ENCODE measurements around the gene STARD5.
A peak's percentile ranks its signal among the peaks of the same experiment; 100 is the strongest.

The STARD5 gene

GRCh38 chr15:81293728-81294515 is 30.0 kb downstream of the STARD5 start:
- no peak for DNase-seq (ENCODE audit: low read depth in 2 of 2)

DNA sequence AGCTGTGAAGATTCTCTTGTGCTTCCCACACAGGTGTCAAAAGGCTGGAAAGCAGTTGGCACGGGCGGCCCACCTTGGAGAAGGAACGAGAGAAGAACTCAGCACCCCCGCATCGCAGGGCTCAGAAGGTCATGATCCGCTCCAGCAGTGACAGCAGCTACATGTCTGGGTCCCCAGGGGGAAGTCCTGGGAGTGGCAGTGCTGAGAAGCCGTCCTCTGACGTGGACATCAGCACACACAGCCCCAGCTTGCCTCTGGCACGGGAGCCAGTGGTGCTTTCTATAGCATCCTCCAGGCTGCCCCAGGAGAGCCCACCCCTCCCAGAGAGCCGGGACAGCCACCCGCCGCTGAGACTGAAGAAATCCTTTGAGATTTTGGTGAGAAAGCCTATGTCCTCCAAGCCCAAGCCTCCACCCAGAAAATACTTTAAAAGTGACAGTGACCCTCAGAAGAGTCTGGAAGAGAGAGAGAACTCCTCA is 31.4 kb downstream of the STARD5 start:
- no peak for DNase-seq (ENCODE audit: low read depth in 2 of 2)

DNA sequence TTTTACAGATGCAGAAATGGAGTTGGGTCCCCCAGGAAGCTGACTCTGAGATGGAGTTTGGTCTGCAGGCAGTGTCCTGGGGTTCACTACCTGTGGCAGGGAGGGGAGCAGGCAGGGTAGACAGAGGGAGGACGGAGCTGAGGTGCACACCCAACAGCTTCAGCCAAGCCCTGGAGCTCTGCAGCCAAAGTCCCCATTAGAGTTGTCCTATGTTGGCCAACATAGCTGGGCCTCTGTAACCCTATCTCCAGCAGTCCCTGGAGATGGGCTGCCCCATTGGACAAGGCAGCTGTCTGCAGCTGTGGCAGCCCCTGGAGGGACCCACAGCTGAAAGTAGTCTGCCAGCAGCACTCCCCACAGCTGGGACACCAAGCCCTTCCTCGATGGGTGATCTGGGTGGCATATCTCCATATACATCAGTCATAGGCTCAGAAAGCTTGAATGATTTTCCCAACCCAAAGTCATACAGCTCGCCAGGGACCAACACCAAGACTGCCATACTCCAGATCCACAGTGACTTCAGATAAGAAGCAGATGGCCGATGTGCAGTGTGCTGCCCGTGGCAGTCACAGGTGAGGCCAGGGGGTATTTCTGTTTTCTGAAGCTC is 31.9 kb downstream of the STARD5 start:
- DNase-seq (ENCODE audit: low read depth in 2 of 2) = no peak

- no peak for DNase-seq (ENCODE audit: low read depth in 2 of 2)
These were observed 34.0 kb downstream of the STARD5 start for GRCh38 chr15:81289910-81290309.

GRCh38 chr15:81288616-81289015 is 35.3 kb downstream of the STARD5 start:
- DNase-seq (ENCODE audit: low read depth in 2 of 2) = no peak

- no peak for DNase-seq (ENCODE audit: low read depth in 2 of 2)
These were observed 35.9 kb downstream of the STARD5 start for GRCh38 chr15:81288040-81288439.

- DNase-seq (ENCODE audit: low read depth in 2 of 2) = no peak
These were observed 37.3 kb downstream of the STARD5 start for GRCh38 chr15:81286621-81287121.

- no peak for DNase-seq (ENCODE audit: low read depth in 2 of 2)
These were observed 38.5 kb downstream of the STARD5 start for GRCh38 chr15:81285461-81285860.

- DNase-seq (ENCODE audit: low read depth in 2 of 2) = no peak
These were observed 39.5 kb downstream of the STARD5 start for GRCh38 chr15:81284256-81285031.

GRCh38 chr15:81282911-81283310 is 41.0 kb downstream of the STARD5 start:
- no peak for DNase-seq (ENCODE audit: low read depth in 2 of 2)

GRCh38 chr15:81282606-81282895 is 41.4 kb downstream of the STARD5 start:
- no peak for DNase-seq (ENCODE audit: low read depth in 2 of 2)

DNA sequence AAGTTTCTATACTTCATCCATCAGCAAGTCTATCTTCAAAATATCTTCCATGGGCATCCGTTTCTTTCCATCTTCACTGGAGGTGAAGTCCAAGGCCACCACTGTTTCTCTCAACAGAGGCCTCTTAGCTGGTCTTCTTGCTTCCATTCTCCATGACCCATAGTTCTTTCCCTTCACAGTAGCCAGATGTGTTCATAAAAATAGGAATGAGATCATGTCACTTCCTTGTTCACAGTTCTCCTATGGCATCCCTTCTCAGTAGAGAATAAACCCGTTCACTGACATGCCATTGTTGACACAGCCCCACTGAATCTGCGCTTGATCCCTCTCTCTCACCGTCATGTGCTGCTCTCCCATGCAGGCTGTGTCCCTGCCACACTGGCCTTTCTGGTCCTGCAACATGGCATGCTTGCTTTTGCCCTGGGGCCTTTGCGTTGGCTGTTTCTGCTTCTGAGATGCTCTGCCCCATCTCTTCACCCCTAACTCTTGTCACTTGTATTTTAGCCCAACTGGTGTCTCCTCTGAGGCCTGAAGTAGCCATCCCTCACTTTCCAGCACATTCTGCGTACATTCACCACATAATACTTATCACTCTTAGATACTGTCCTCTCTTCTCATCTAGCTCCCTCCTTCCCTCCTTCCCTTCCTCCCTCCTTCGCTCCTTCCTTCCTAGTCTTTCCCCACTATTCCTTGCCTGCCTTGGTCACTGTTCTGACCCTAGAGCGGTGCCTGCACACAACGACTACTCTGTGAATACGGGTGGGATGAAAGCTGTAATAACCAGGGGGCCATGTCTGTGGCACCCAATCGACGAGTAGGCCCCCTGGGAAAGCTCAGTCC is 42.0 kb downstream of the STARD5 start:
- DNase-seq (ENCODE audit: low read depth in 2 of 2) = no peak

DNA sequence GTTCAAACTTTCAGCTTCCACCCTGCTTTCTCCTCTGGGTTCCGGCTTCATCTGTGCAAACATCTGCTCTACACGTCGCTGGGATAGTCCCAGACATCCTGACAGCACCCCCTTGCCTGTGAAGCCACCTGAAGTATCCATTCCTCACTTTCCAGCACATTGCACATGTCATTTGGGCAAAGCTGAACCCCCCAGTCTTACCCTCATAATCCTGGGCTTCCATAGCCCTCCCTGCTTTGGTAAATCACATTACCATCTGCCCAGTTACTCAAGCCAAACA is 42.5 kb downstream of the STARD5 start:
- DNase-seq (ENCODE audit: low read depth in 2 of 2) = no peak

- DNase-seq (ENCODE audit: low read depth in 2 of 2) = no peak
These were observed 43.1 kb downstream of the STARD5 start for GRCh38 chr15:81280696-81281455.

DNA sequence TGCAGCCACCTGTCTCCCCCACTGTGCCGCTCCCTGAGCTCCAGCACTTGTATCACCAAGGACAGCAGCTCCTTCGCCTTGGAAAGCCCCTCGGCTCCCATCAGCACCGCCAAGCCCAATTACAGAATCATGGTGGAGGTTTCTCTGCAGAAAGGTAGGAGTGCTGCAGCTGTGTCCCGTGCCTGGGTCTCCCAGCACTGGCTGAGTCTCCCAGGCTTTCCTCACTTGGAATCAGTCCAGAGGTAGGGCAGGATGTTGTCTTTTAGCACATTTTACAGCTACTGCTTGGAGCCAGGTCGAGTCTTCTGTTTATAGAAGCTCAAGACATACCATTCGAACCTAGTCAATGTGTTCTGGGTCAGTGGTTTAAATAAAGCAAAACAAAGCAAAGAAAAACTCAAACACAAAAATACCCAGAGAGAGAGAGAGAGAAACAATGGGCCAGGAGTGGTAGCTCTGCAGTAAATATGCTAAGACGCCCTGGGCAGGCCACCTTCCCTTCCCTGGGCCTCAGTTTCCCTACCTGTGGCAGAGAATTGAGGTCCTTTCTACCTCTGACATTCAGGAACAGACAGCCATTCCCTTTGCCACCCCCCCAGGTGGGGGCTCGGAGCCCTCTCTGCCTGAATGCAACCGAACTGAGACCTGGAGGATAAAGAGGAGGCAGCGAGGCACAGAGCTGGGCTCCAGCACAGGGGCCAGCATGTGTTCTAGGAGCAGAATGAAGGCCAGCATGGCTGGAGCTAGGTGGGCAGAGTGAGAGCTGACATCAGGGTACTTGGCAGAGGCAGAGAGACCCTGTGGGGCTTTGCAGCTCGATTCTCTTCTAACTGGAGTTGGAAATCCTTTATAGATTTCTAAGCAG is 44.1 kb downstream of the STARD5 start:
- DNase-seq (ENCODE audit: low read depth in 2 of 2) = no peak

DNA sequence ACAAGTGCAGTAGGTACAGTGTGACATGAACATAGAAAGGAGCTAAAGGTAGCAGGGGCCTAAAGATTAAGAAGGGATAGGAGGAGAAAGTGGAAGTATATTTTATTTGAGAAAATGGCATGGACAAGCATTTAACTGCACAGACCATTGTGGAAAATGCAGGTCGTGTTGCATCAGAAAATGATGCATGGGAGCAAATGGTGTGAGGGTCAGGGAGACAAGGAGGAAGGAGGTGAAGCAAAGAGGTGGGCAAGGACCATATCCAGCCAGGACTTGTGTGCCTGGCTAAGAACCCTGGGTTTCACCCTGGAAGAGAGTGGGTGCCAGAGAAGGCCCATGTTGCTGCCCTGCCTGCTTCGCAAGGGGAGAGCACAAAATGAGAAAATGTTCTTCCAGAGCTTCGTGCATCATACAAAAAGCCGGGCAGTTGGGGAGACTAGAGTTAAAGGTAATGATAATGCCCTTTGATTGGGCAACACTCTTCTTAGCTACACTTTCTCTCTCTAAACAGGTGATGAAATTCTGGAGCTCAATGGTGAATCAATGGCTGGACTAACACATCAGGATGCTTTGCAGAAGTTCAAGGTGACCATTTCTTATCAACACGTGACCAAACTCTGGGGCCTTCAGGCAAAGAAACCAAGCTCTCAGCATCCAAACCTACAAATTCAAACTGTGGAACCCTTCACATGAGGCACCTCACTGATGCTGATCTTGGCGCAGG is 45.5 kb downstream of the STARD5 start:
- DNase-seq (ENCODE audit: low read depth in 2 of 2) = no peak

DNA sequence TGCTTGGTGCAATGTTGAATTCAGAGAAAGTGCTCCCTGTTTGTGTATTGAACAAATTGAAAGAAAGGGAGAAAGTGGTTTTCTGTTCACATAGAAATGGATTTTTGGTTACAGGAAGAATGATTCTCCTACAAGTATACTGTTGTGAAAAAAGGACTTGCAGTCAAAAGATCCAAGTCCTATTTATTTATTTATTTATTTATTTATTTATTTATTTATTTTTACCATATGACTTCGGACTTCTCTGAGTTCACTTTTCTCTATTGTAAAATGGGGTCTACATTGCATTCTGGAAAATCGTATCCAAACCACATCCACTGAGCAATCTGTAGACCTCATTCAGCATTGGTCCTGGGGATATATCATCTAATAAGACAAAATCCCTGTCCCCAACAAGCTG is 46.1 kb downstream of the STARD5 start:
- no peak for DNase-seq (ENCODE audit: low read depth in 2 of 2)

DNA sequence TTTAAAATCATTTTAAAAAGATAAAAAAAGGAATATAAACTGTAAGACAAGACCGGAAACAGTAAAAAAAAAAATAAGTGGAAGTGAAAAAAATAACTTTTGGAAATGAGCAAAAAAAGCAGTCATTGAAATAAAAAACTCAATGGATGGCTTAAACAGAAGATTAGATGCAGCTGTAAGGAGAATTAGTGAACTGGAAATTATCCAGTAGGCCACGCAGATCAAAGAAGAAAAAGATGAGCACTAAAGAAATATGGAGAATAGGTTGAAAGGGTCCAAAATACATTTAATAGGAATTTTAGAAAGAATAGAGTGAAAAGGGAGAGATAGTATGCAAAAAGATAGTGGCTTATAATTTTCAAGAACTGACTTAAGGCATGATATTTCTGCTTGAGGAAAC is 47.0 kb downstream of the STARD5 start:
- no peak for DNase-seq (ENCODE audit: low read depth in 2 of 2)

DNA sequence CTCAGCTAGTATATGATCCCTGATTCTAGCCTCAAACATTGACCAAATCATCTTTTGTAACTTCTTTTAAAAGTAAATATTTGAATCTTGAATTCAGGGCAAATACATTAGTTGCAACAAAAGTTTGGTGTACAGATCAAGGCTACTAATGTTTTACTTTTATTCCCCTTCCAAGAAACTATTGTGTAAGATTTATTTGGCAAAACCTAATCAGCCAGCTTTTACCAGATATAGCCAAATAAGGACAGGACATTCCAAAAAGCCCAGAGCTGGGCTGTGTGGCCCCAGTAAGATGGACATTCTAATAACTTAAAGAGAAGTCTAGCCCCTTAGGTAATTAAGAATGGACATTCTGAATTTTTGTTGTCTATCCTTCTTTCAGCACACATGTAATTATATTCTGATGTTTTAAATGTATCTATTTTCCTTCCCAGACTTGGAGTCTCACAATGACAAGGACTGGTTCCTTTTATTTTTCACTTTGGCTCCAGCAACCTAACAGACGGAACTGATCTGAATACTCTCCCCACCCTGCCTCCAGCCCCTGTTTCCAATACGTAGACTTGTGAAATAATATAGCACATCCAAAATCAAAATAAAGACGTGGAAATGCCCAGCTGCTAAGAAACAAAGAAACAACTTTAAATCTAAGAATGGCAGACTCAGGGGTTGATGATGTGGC is 48.1 kb downstream of the STARD5 start:
- DNase-seq (ENCODE audit: low read depth in 2 of 2) = peak; percentile 38 to 42

Measured in fibroblast of skin of left quadriceps (primary cell).